Stomach (tissue), 9 donors: ENCODE measurements around the gene SYT5. TPM values are rescaled to one million over a fixed set of nuclear protein-coding genes. Genes with fewer than 3 reads are reported as not detected.

ENCODE experiments used
- DNase-seq, 2 donors: peaks; one replicate each; pipeline versions ENCODE4 v3.0.0 to v3.0.0-alpha.2; 2013 to 2019
- H3K27ac ChIP-seq, 5 donors: fragments of 200-600 bp in 4 of 5; sonication (generic) in 4 of 5; one replicate each; pipeline ENCODE4 v1.5.1; 2013 to 2019; ENCODE audit warnings: mild to moderate bottlenecking in 1 of 5, moderate library complexity in 1 of 5
- H3K27me3 ChIP-seq, 3 donors: fragments of 200-600 bp; sonication (generic); one replicate each; pipeline ENCODE4 v1.5.1; 2017 to 2019; ENCODE audit warnings: mixed run types in 1 of 3
- H3K36me3 ChIP-seq, 4 donors: fragments of 200-600 bp; sonication (generic); 1 replicate in 3 of 4; 2 replicates in 1 of 4; pipeline ENCODE4 v1.5.1; 2016 to 2019
- H3K4me1 ChIP-seq, 4 donors: fragments of 200-600 bp; sonication (generic); one replicate each; pipeline ENCODE4 v1.5.1; 2016 to 2019
- H3K4me3 ChIP-seq, 4 donors: fragments of 200-600 bp; sonication (generic) in 3 of 4; one replicate each; pipeline ENCODE4 v1.5.1; 2016 to 2019; ENCODE audit warnings: mild to moderate bottlenecking in 1 of 4
- H3K9me3 ChIP-seq, 4 donors: fragments of 200-600 bp; sonication (generic); one replicate each; pipeline ENCODE4 v1.5.1; 2016 to 2019
- EP300 ChIP-seq: sonication (generic); formaldehyde crosslinking; IDR thresholded peaks from one replicate; pipeline ENCODE4 v1.6.1; 2017; ENCODE audit warnings: antibody characterized with exemption
- POLR2A ChIP-seq, 4 donors: fragments of 450-650 bp; IDR thresholded peaks; one replicate each; pipeline ENCODE4 v1.6.1; 2016; ENCODE audit warnings: antibody characterized with exemption in 4 of 4, control low read depth in 2 of 4, mild to moderate bottlenecking in 1 of 4, moderate library complexity in 1 of 4
- POLR2AphosphoS5 ChIP-seq, 3 donors: sonication (generic); formaldehyde crosslinking; IDR thresholded peaks; one replicate each; pipeline ENCODE4 v1.6.1; 2016; ENCODE audit warnings: antibody characterized with exemption in 3 of 3
- WGBS, 5 donors: extraction: QIAGEN DNeasy Blood & Tissue Kit in 3 of 5; methylation state at CpG; one replicate each; pipeline versions ENCODE4 v1.1.5 to v1.1.7; 2013 to 2018; 5-methylcytosine and 5-hydroxymethylcytosine counted together
- intact Hi-C: fragments of 100-400 bp; cut with DNase I; formaldehyde crosslinking; loops from one replicate; pipeline ENCODE4 v1.15.1; 2023; ENCODE audit warnings: low total_unique reads
- polyA plus RNA-seq, 3 donors: library from polyadenylated mRNA; stranded (reverse); fragments of 200-250 nt; gene quantifications; one replicate each; pipeline ENCODE4 v1.2.3, GENCODE V29; 2013
- total RNA-seq, 5 donors: library from RNA; depleted of rRNA; stranded (reverse); fragments of >200 nt; gene quantifications; one replicate each; pipeline versions ENCODE4 v1.1.0 to v1.2.3, GENCODE V29; 2014 to 2016
- TF ChIP-seq, protein P1 (sequence below), 7 experiments: fragments of 450-650 bp in 4 of 7; fragments of 200-600 bp in 3 of 7; sonication (generic) in 3 of 7; IDR thresholded peaks; one replicate each; pipeline ENCODE4 v1.5.1; 2016 to 2019; ENCODE audit warnings: antibody characterized with exemption in 7 of 7, control low read depth in 2 of 7, mild to moderate bottlenecking in 1 of 7
- donor health status: healthy with polysubstance abuse.
- donor health status: Bipolar disorder and iron deficiency.
- donor health status: healthy.

Gene SYT5
- total and polyA plus RNA-seq, 8 donors: 0.20 to 2.8 (median 1.8) TPM; not detected in 4

DNA sequence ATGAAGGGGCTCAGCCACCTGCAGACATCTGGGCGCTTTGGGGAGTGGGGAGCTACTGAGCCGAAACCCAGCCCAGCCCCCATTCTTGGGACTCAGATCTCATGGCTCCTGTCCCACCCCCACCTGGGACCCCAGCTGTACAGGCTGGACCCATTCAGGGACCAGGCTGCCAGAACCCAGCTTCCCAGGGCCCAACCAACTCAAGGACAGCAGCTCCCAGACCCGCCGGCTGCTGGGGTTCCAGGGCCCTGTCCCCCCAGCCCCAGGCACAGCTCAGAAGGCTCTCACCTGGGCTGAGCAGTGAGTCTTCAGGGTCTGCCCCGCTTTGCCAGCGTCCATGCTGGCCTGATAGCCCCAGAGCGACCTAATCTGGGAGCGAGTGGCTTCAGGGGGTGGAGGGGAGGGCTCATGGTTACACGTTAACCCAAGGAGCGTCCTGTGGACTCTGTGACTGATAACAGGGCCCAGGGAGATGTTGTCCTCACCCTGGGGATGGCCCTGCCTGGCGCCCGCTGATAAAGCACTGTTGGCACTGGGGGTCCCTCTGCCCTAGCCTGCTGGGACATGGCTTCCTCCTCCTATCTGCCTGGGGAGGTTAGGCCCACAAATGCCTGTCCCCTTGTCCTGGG, 48.4 kb upstream of the SYT5 start, which contains the start of gene TMEM86B:
Gene TMEM86B, minus strand, starts transcription at position 361 of the 629 bp plus-strand sequence. Its CDS starts 22 bp downstream, at position 339.
- no peaks in the 10 kb centered on the region for H3K27me3 ChIP-seq
- intact Hi-C loops: no loop called here
- H3K4me1 ChIP-seq: peaks cover 7 to 28% (median 17%) of the 10 kb centered on the region in 4 donors
- peak; percentile 58 to 85 for DNase-seq
- H3K4me3 ChIP-seq: peak within 1 kb of the TSS in 1 of 4 donors; percentile 4
- H3K9me3 ChIP-seq: no peaks in the 10 kb centered on the region
- WGBS, 5 donors: 47 to 65% (median 56%) methylated on average over 8 to 12 of the region's 12 CpGs
- no peak for TF ChIP-seq POLR2A (IDR thresholded peaks at IDR 0.05)
- no peak for TF ChIP-seq EP300
- peak in 2 of 3 donors; percentile 12 to 54 for TF ChIP-seq POLR2AphosphoS5 (IDR thresholded peaks at IDR 0.05)
- TF ChIP-seq, protein P1, sequence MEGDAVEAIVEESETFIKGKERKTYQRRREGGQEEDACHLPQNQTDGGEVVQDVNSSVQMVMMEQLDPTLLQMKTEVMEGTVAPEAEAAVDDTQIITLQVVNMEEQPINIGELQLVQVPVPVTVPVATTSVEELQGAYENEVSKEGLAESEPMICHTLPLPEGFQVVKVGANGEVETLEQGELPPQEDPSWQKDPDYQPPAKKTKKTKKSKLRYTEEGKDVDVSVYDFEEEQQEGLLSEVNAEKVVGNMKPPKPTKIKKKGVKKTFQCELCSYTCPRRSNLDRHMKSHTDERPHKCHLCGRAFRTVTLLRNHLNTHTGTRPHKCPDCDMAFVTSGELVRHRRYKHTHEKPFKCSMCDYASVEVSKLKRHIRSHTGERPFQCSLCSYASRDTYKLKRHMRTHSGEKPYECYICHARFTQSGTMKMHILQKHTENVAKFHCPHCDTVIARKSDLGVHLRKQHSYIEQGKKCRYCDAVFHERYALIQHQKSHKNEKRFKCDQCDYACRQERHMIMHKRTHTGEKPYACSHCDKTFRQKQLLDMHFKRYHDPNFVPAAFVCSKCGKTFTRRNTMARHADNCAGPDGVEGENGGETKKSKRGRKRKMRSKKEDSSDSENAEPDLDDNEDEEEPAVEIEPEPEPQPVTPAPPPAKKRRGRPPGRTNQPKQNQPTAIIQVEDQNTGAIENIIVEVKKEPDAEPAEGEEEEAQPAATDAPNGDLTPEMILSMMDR (IDR thresholded peaks at IDR 0.05): no peak
- H3K36me3 ChIP-seq: peaks cover 42 to 87% (median 82%) of the 10 kb centered on the region in 4 donors
- peak within 1 kb of the TSS; percentile 56 to 78 (median 70) for H3K27ac ChIP-seq

- intact Hi-C loops: no loop called here
- DNase-seq: peak in 1 of 2 donors; percentile 51
- Histone ChIP-seq H3K4me1 (peaks cover 7 to 28% (median 17%) of the 10 kb centered on the region in 4 donors), H3K36me3 (peaks cover 42 to 84% (median 81%) of the 10 kb centered on the region in 4 donors), H3K27ac (peak overlapping the region; percentile 56 to 78 (median 70)), H3K27me3 (no peaks in the 10 kb centered on the region), H3K9me3 (no peaks in the 10 kb centered on the region), H3K4me3 (peak overlapping the region in 1 of 4 donors; percentile 4)
- WGBS, 5 donors: 70 to 75% (median 74%) methylated on average over 12 to 17 of the region's 17 CpGs
- no peak for TF ChIP-seq POLR2A (IDR thresholded peaks at IDR 0.05)
- TF ChIP-seq, protein P1 (IDR thresholded peaks at IDR 0.05): no peak
- no peak for TF ChIP-seq POLR2AphosphoS5 (IDR thresholded peaks at IDR 0.05)
- no peak for TF ChIP-seq EP300
These were observed 47.9 kb upstream of the SYT5 start for GRCh38 chr19:55228015-55228391.

DNA sequence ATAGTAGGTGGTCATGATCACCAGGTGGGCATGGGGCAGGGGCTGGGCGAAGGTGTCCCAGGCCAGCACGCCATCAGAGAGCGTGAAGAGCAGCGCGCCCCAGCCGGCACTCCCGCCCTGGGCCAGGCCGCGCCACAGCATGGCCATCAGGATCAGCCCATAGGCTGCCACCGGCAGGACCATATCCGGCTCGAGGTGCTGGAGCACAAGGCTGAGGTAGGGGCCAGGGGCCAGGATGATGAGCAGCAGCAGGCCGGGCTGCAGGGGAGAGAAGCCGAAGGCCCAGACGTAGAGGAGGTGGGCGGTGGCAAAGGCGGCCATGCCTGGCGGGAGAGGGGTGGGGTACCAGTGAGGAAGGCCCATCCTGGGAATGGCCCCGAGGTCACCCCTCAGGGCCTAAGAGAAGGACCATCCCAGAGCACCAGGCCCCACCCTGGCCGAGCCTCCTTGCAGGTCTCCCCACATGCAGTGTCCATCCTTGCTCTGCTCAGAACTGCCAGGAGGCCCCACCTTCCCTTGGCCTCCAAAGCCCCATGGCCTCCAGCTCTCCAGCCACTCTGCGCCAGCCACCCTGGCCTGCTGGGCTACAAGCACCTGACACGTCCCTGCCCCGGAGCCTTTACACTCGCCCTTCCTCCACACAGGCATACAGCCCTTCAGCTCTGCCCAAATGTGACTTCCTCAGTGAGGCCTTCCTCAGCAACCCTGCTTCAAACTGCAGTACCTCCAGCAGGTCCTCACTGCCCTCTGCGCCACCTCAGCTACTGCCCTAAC, 47.3 kb upstream of the SYT5 start:
- WGBS, 5 donors: 86 to 91% (median 89%) methylated on average over 18 to 25 of the region's 25 CpGs
- peak in 1 of 2 donors; percentile 24 for DNase-seq
- peak overlapping the region; percentile 56 to 78 (median 70) for H3K27ac ChIP-seq
- intact Hi-C loops: no loop called here
- no peaks in the 10 kb centered on the region for H3K27me3 ChIP-seq
- peaks cover 7 to 28% (median 17%) of the 10 kb centered on the region in 4 donors for H3K4me1 ChIP-seq
- TF ChIP-seq EP300 (no peak), POLR2A (IDR thresholded peaks at IDR 0.05) (no peak), POLR2AphosphoS5 (IDR thresholded peaks at IDR 0.05) (no peak)
- TF ChIP-seq, protein P1 (IDR thresholded peaks at IDR 0.05): no peak
- H3K36me3 ChIP-seq: peaks cover 40 to 78% (median 76%) of the 10 kb centered on the region in 4 donors
- H3K9me3 ChIP-seq: no peaks in the 10 kb centered on the region
- no peak overlapping the region for H3K4me3 ChIP-seq

DNA sequence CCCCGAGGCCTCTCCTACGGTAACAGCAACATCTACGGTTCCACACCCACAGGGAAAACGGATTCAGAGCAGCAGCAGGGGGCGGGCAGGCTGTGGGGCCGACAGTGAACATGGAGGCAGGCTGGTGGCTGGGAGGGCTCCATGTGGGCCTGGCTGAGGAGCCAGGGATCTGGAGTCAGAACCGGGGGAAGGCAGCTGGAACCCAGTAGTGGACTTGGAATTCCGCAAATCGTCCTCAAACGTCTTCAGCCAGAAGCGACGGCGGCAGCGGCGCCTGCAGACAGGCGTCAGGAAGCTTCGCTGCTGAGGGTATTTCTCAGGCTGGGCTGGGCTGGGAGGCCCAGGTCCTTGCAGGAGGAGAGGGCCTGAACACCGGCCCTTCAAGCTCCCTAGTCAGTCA, 46.7 kb upstream of the SYT5 start:
- intact Hi-C loops: no loop called here
- WGBS, 5 donors: 76 to 86% (median 79%) methylated on average over 8 to 18 of the region's 18 CpGs
- DNase-seq: no peak
- Histone ChIP-seq H3K36me3 (peaks cover 34 to 72% (median 69%) of the 10 kb centered on the region in 4 donors), H3K9me3 (no peaks in the 10 kb centered on the region), H3K27me3 (no peaks in the 10 kb centered on the region), H3K4me1 (peaks cover 7 to 28% (median 17%) of the 10 kb centered on the region in 4 donors), H3K4me3 (no peak overlapping the region), H3K27ac (peak overlapping the region in 1 of 5 donors; percentile 78)
- TF ChIP-seq, protein P1 (IDR thresholded peaks at IDR 0.05): no peak
- TF ChIP-seq EP300: no peak
- no peak for TF ChIP-seq POLR2AphosphoS5 (IDR thresholded peaks at IDR 0.05)
- TF ChIP-seq POLR2A (IDR thresholded peaks at IDR 0.05): no peak
